OCI-LY7 (cell line): ENCODE measurements around the gene AGBL1.

Experiments
- EZH2phosphoT487 ChIP-seq: fragments of 200-600 bp; sonication (generic); IDR thresholded peaks from 2 replicates; pipeline ENCODE4 v1.6.1; 2018; ENCODE audit warnings: low read depth, borderline replicate concordance, mild to moderate bottlenecking, mixed run types, antibody characterized with exemption, low read length, moderate library complexity, mixed read lengths
- TF ChIP-seq, protein P1 (sequence below): fragments of 200-600 bp; sonication (generic); conservative IDR thresholded peaks from 2 replicates; pipeline ENCODE4 v1.5.1; 2014; ENCODE audit warnings: mild to moderate bottlenecking, antibody characterized with exemption, low read length, moderate library complexity, mixed read lengths

DNA sequence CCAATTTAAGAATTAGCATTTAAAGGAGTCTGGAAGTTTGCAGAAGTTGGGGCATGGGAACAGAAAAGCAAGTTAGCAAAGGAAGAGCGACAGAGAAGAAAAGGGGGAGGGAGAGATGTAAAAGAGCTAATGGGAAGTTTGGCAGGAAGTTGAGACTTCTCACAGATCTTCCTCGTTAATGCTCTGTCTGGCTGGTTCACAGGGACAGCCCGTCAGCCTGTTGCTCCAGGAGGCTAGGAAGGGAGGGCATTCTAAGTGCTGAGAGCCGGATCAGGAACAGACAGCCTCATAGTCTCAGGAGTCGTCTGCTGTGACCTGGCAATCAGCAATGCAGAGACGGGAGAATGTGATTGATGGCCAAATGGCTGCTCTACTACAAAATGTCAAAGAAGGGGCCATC lies 150.3 kb downstream of the AGBL1 start:
- TF ChIP-seq, protein P1, sequence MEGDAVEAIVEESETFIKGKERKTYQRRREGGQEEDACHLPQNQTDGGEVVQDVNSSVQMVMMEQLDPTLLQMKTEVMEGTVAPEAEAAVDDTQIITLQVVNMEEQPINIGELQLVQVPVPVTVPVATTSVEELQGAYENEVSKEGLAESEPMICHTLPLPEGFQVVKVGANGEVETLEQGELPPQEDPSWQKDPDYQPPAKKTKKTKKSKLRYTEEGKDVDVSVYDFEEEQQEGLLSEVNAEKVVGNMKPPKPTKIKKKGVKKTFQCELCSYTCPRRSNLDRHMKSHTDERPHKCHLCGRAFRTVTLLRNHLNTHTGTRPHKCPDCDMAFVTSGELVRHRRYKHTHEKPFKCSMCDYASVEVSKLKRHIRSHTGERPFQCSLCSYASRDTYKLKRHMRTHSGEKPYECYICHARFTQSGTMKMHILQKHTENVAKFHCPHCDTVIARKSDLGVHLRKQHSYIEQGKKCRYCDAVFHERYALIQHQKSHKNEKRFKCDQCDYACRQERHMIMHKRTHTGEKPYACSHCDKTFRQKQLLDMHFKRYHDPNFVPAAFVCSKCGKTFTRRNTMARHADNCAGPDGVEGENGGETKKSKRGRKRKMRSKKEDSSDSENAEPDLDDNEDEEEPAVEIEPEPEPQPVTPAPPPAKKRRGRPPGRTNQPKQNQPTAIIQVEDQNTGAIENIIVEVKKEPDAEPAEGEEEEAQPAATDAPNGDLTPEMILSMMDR, result no peak
- no peak for TF ChIP-seq EZH2phosphoT487
